Measurements from ENCODE around the gene FANCE. TPM values are rescaled to one million over a fixed set of nuclear protein-coding genes. Genes with fewer than 3 reads are reported as not detected.
A peak's percentile ranks its signal among the peaks of the same experiment; 100 is the strongest.

FANCE gene
- total RNA-seq, 1 donor from 2014 or later: 3.4 TPM

- DNase-seq (no peak), ATAC-seq (ENCODE audit: poor library complexity) (no peak)
- intact Hi-C loops (cut with DNase I): no loop called here
Measured at GRCh38 chr6:35454391-35455110, 2.4 kb downstream of the FANCE start.

GRCh38 chr6:35457907-35458306 is 5.8 kb downstream of the FANCE start:
- ATAC-seq (ENCODE audit: poor library complexity) (no peak), DNase-seq (no peak)
- intact Hi-C loops (cut with DNase I): no loop called here

GRCh38 chr6:35461270-35461669 is 9.1 kb downstream of the FANCE start:
- intact Hi-C loops (cut with DNase I): no loop called here
- ATAC-seq (ENCODE audit: poor library complexity): no peak
- DNase-seq: no peak

GRCh38 chr6:35463292-35463691 is 11.2 kb downstream of the FANCE start:
- ATAC-seq (ENCODE audit: poor library complexity): no peak
- DNase-seq: no peak
- intact Hi-C loops (cut with DNase I): no loop called here

GRCh38 chr6:35465646-35466045 is 13.5 kb downstream of the FANCE start:
- no peak for ATAC-seq (ENCODE audit: poor library complexity)
- intact Hi-C loops (cut with DNase I): no loop called here
- no peak for DNase-seq

GRCh38 chr6:35468181-35468979 is 16.2 kb downstream of the FANCE start, which contains the start of gene RPL10A:
Gene RPL10A, plus strand, starts transcription at chr6:35468401. Its CDS starts 34 bp downstream, at chr6:35468435.
- DNase-seq: peak; percentile 94
- intact Hi-C loops (cut with DNase I): no loop called here
- peak; percentile 91 for ATAC-seq (ENCODE audit: poor library complexity)

GRCh38 chr6:35468980-35469750 is 17.0 kb downstream of the FANCE start:
- ATAC-seq (ENCODE audit: poor library complexity): peak; percentile 14
- intact Hi-C loops (cut with DNase I): no loop called here

GRCh38 chr6:35469751-35470662 is 17.9 kb downstream of the FANCE start:
- DNase-seq: no peak
- intact Hi-C loops (cut with DNase I): no loop called here

More at GRCh38 chr6:35468980-35469750, 17.0 kb downstream of the FANCE start:
- DNase-seq: no peak

GRCh38 chr6:35470663-35471120 is 18.6 kb downstream of the FANCE start:
- intact Hi-C loops (cut with DNase I): no loop called here
- DNase-seq (no peak), ATAC-seq (ENCODE audit: poor library complexity) (no peak)

More at GRCh38 chr6:35469751-35470662, 17.9 kb downstream of the FANCE start:
- ATAC-seq (ENCODE audit: poor library complexity): no peak

GRCh38 chr6:35471836-35472345 is 19.8 kb downstream of the FANCE start:
- intact Hi-C loops (cut with DNase I): no loop called here
- ATAC-seq (ENCODE audit: poor library complexity): no peak
- no peak for DNase-seq

- intact Hi-C loops (cut with DNase I): no loop called here
- DNase-seq: no peak
Measured at GRCh38 chr6:35473075-35473849, 21.1 kb downstream of the FANCE start.

GRCh38 chr6:35473850-35474130 is 21.7 kb downstream of the FANCE start:
- ATAC-seq (ENCODE audit: poor library complexity): no peak
- intact Hi-C loops (cut with DNase I): no loop called here

More at GRCh38 chr6:35473075-35473849, 21.1 kb downstream of the FANCE start:
- no peak for ATAC-seq (ENCODE audit: poor library complexity)

GRCh38 chr6:35474131-35474941 is 22.2 kb downstream of the FANCE start:
- no peak for DNase-seq
- intact Hi-C loops (cut with DNase I): no loop called here
- ATAC-seq (ENCODE audit: poor library complexity): no peak

More at GRCh38 chr6:35473850-35474130, 21.7 kb downstream of the FANCE start:
- no peak for DNase-seq

- ATAC-seq (ENCODE audit: poor library complexity) (no peak), DNase-seq (no peak)
Measured at GRCh38 chr6:35474942-35475570, 22.9 kb downstream of the FANCE start.

GRCh38 chr6:35475573-35475972 is 23.4 kb downstream of the FANCE start:
- ATAC-seq (ENCODE audit: poor library complexity) (no peak), DNase-seq (no peak)
- intact Hi-C loops (cut with DNase I): no loop called here

More at GRCh38 chr6:35474942-35475570, 22.9 kb downstream of the FANCE start:
- intact Hi-C loops (cut with DNase I): no loop called here

GRCh38 chr6:35476004-35476403 is 23.9 kb downstream of the FANCE start:
- DNase-seq (no peak), ATAC-seq (ENCODE audit: poor library complexity) (no peak)
- intact Hi-C loops (cut with DNase I): no loop called here

All from Right ventricle myocardium superior (tissue), 1 donor.